HepG2 (cell line): Measurements from ENCODE around the gene TOMM6. TPM values are rescaled to one million over a fixed set of nuclear protein-coding genes. Genes with fewer than 3 reads are reported as not detected.

Source experiments
- ATAC-seq: fragments of 200-7000 bp; cut with Tn5 transposase; 3 replicates; pipeline ENCODE4 v1.9.1; 2020; ENCODE audit warnings: mild to moderate bottlenecking, moderate library complexity
- BruUV-seq: library from RNA; stranded (reverse); fragments of 400-500 nt; replicated peaks from 2 replicates; lab custom pipeline; 2021; lab: Mats Ljungman, UMichigan
- CTCF ChIA-PET: fragments of 300-600 bp; formaldehyde crosslinking; extraction: SDS; loops from one replicate; lab custom pipeline; 2021; ENCODE audit warnings: low total read pairs, inconsistent platforms, low intra/inter-chr PET ratio; lab: Yijun Ruan, JAX
- POLR2A ChIA-PET: fragments of 350-600 bp; sonication (Branson Sonifier 250); formaldehyde crosslinking; loops from one replicate; lab custom pipeline; 2020; ENCODE audit warnings: antibody characterized with exemption, inconsistent platforms; lab: Yijun Ruan, JAX
- DNase-seq: peaks from one replicate; pipeline ENCODE4 v3.0.0-alpha.2; 2015; ENCODE audit warnings: low spot score
- FAIRE-seq: peaks from 3 replicates; lab custom pipeline; 2011; peaks lifted over from hg19 to GRCh38; lab: Jason Lieb, UNC
- H2AFZ ChIP-seq: one replicate; pipeline ENCODE4 v1.6.1; 2011; ENCODE audit warnings: low read length, inconsistent platforms
- H3K27ac ChIP-seq: fragments of 300-600 bp; 3 replicates; pipeline ENCODE4 v1.8.0; 2011; ENCODE audit warnings: mixed run types, mild to moderate bottlenecking, mixed read lengths, low read length, inconsistent platforms; ENCODE audit not compliant: insufficient read depth; ENCODE audit errors: extremely low read length
- H3K27me3 ChIP-seq, 2 experiments: fragments of 200-600 bp in 1 of 2; 2 replicates in 1 of 2; 3 replicates in 1 of 2; pipeline versions ENCODE4 v1.6.0 to v1.8.0; 2011; ENCODE audit warnings: low read length in 2 of 2, mild to moderate bottlenecking in 2 of 2, moderate library complexity in 2 of 2, inconsistent platforms in 1 of 2; ENCODE audit not compliant: insufficient read depth in 2 of 2, control insufficient read depth in 1 of 2
- H3K36me3 ChIP-seq, 2 experiments: fragments of 200-600 bp in 1 of 2; replicated peaks in 1 of 2; 2 replicates in 1 of 2; 3 replicates in 1 of 2; pipeline versions ENCODE4 v1.5.1 to v1.8.0; 2011; ENCODE audit warnings: low read length in 2 of 2, inconsistent platforms in 1 of 2; ENCODE audit not compliant: insufficient read depth in 2 of 2, control insufficient read depth in 1 of 2
- H3K4me1 ChIP-seq: 2 replicates; pipeline ENCODE4 v1.5.1; 2012; ENCODE audit warnings: low read length, inconsistent platforms; ENCODE audit not compliant: insufficient read depth
- H3K4me2 ChIP-seq: 2 replicates; pipeline ENCODE4 v1.6.0; 2011; ENCODE audit warnings: low read depth, low read length, inconsistent platforms
- H3K4me3 ChIP-seq, 3 experiments: fragments of 200-600 bp in 1 of 3; sonication (generic), shearing (Covaris generic) in 1 of 3; replicated peaks in 1 of 3; 2 replicates each; pipeline ENCODE4 v1.5.1; 2011 to 2016; ENCODE audit warnings: low read length in 3 of 3, inconsistent platforms in 2 of 3, low read depth in 2 of 3, mild to moderate bottlenecking in 2 of 3, control low read depth in 1 of 3, mixed read lengths in 1 of 3; ENCODE audit not compliant: insufficient read depth in 1 of 3
- H3K79me2 ChIP-seq: one replicate; pipeline ENCODE4 v1.6.1; 2011; ENCODE audit warnings: low read length, inconsistent platforms; ENCODE audit not compliant: insufficient read depth
- H3K9ac ChIP-seq: 2 replicates; pipeline ENCODE4 v1.6.0; 2011; ENCODE audit warnings: mild to moderate bottlenecking, low read depth, low read length, inconsistent platforms; ENCODE audit not compliant: insufficient read depth
- H3K9me3 ChIP-seq: 2 replicates; pipeline ENCODE4 v1.5.1; 2012; ENCODE audit warnings: mild to moderate bottlenecking, low read length
- H4K20me1 ChIP-seq: 2 replicates; pipeline ENCODE4 v1.6.0; 2011; ENCODE audit warnings: inconsistent platforms, mild to moderate bottlenecking, low read length, moderate library complexity; ENCODE audit not compliant: insufficient read depth
- ZNF530 ChIP-seq: sonication (generic); formaldehyde crosslinking; IDR thresholded peaks from 2 replicates; pipeline ENCODE4 v1.5.0; 2020; ENCODE audit warnings: low read depth, mild to moderate bottlenecking, missing genetic modification reagents
- ZNF547 ChIP-seq: sonication (generic); formaldehyde crosslinking; IDR thresholded peaks from 2 replicates; pipeline ENCODE4 v1.5.1; 2020; ENCODE audit warnings: mild to moderate bottlenecking, missing genetic modification reagents
- whole genome bisulfite sequencing: methylation state at CpG from one replicate; pipeline ENCODE4 v1.1.6; 2017; ENCODE audit warnings: low lambda C conversion rate; 5-methylcytosine and 5-hydroxymethylcytosine counted together
- in situ Hi-C: cut with HindIII; loops from 2 replicates; pipeline ENCODE4 v1.10.0; 2017; ENCODE audit warnings: low pct_unique_long_range_greater_than_20kb; ENCODE audit not compliant: extremely low pct_ligation_motif_present
- intact Hi-C: fragments of 100-400 bp; cut with micrococcal nuclease; formaldehyde crosslinking; loops from one replicate; pipeline ENCODE4 v1.10.0; 2022; ENCODE audit not compliant: unreplicated experiment
- polyA plus RNA-seq, 8 experiments: library from polyadenylated mRNA; depleted of rRNA in 3 of 8; stranded (reverse) in 7 of 8; unstranded in 1 of 8; fragments of >200 nt; fragmentation: Illumina TruSeq in 4 of 8; extraction: Trizol in 4 of 8; gene quantifications; 2 replicates each; pipeline versions ENCODE4 v1.2.1 to v1.2.3, GENCODE V29; 2011 to 2016; ENCODE audit warnings: low read depth in 4 of 8, missing spikeins in 1 of 8, mixed read lengths in 1 of 8; ENCODE audit not compliant: insufficient read depth in 1 of 8
- total RNA-seq, 5 experiments: library from RNA; depleted of rRNA; stranded (reverse); fragments of >200 nt; fragmentation: Illumina TruSeq; extraction: Trizol; gene quantifications; 2 replicates each; pipeline ENCODE4 v1.2.3, GENCODE V29; 2016; ENCODE audit warnings: low read depth in 1 of 5
- TF ChIP-seq, protein P1 (sequence below): sonication (generic); formaldehyde crosslinking; IDR thresholded peaks from 2 replicates; pipeline ENCODE4; 2020; ENCODE audit warnings: missing genetic modification reagents, mild to moderate bottlenecking, borderline replicate concordance
- TF ChIP-seq, protein P2 (sequence below), 2 experiments: sonication (generic) in 1 of 2; formaldehyde crosslinking in 1 of 2; IDR thresholded peaks; 2 replicates each; pipeline versions ENCODE4 v1.6.1 to v1.9.0; 2014 to 2022; ENCODE audit warnings: antibody characterized with exemption in 1 of 2, borderline replicate concordance in 1 of 2, inconsistent platforms in 1 of 2, low read depth in 1 of 2, missing genetic modification reagents in 1 of 2
- TF ChIP-seq, protein P3 (sequence below): sonication (generic); formaldehyde crosslinking; conservative IDR thresholded peaks from 2 replicates; pipeline ENCODE4 v1.8.0; 2022; ENCODE audit warnings: missing genetic modification reagents
- TF ChIP-seq, protein P4 (sequence below): sonication (generic); formaldehyde crosslinking; IDR thresholded peaks from 2 replicates; pipeline ENCODE4 v1.4.0; 2020; ENCODE audit warnings: missing genetic modification reagents, borderline replicate concordance

The TOMM6 gene
- total and polyA plus RNA-seq, 2 of the 13 experiments (the other 11 are each of a cell fraction or from before 2014, with no cell fraction given) = 320 to 321 TPM

DNA sequence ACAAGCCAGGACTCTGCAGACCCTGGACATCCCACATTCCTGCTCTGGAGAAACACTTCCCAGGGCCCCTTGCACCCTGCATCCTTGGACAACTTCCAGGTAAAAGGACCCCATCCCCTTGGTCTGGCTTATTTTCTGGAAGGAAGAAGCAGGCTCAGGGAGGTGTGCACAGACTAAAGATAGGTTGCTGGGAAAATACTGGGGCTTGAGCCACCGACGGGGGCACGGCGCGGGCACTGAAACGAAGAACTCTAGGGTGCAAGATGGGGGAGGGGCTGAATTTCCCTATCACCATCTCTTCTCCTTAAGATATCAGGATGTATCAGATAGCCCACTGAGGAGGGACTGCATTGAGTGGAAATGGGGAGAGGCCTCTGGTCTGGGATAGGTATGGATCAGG is 8.6 kb upstream of the TOMM6 start:
- in situ Hi-C loops = loop anchor here (5.0 to 25.0 kb wide), 2 partner anchors 42 to 433 kb away; partner anchors contain the start of genes MRPS10 and TFEB
- TSS peak; percentile 52 for BruUV-seq
- H3K4me3 ChIP-seq = peak overlapping the region; percentile 82 to 93 (median 92)
- ChIA-PET CTCF (no interaction called here), POLR2A (interaction anchor here (1.7 to 1.8 kb wide), 2 partner anchors 11 to 45 kb away, joined by 6 to 8 read pairs; no protein-coding TSS in a partner anchor)
- H3K27ac ChIP-seq = no peak overlapping the region
- H3K9me3 ChIP-seq = no peaks in the 10 kb centered on the region
- H3K27me3 ChIP-seq = no peaks in the 10 kb centered on the region; a peak in 2 of 5 replicates
- H3K4me1 ChIP-seq = peaks cover 34% of the 10 kb centered on the region
- peaks cover 9 to 23% of the 10 kb centered on the region in 2 experiments for H3K36me3 ChIP-seq
- DNase-seq = no peak
- no peak for FAIRE-seq
- no peaks in the 10 kb centered on the region for H4K20me1 ChIP-seq
- peak overlapping the region; percentile 96 for H3K4me2 ChIP-seq
- ATAC-seq = no peak
- intact Hi-C loops = loop anchor here (5.0 kb wide), 1 partner anchor 177 kb away; no protein-coding TSS in a partner anchor
- peak overlapping the region; percentile 73 for H3K9ac ChIP-seq
- H3K79me2 ChIP-seq = peaks cover 4% of the 10 kb centered on the region
- WGBS = 64% methylated on average over 6 of the region's 6 CpGs
- no peak overlapping the region for H2AFZ ChIP-seq
- TF ChIP-seq, protein P1, sequence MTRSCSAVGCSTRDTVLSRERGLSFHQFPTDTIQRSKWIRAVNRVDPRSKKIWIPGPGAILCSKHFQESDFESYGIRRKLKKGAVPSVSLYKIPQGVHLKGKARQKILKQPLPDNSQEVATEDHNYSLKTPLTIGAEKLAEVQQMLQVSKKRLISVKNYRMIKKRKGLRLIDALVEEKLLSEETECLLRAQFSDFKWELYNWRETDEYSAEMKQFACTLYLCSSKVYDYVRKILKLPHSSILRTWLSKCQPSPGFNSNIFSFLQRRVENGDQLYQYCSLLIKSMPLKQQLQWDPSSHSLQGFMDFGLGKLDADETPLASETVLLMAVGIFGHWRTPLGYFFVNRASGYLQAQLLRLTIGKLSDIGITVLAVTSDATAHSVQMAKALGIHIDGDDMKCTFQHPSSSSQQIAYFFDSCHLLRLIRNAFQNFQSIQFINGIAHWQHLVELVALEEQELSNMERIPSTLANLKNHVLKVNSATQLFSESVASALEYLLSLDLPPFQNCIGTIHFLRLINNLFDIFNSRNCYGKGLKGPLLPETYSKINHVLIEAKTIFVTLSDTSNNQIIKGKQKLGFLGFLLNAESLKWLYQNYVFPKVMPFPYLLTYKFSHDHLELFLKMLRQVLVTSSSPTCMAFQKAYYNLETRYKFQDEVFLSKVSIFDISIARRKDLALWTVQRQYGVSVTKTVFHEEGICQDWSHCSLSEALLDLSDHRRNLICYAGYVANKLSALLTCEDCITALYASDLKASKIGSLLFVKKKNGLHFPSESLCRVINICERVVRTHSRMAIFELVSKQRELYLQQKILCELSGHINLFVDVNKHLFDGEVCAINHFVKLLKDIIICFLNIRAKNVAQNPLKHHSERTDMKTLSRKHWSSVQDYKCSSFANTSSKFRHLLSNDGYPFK (CRISPR knock-in tag) = no peak
- TF ChIP-seq, protein P2, sequence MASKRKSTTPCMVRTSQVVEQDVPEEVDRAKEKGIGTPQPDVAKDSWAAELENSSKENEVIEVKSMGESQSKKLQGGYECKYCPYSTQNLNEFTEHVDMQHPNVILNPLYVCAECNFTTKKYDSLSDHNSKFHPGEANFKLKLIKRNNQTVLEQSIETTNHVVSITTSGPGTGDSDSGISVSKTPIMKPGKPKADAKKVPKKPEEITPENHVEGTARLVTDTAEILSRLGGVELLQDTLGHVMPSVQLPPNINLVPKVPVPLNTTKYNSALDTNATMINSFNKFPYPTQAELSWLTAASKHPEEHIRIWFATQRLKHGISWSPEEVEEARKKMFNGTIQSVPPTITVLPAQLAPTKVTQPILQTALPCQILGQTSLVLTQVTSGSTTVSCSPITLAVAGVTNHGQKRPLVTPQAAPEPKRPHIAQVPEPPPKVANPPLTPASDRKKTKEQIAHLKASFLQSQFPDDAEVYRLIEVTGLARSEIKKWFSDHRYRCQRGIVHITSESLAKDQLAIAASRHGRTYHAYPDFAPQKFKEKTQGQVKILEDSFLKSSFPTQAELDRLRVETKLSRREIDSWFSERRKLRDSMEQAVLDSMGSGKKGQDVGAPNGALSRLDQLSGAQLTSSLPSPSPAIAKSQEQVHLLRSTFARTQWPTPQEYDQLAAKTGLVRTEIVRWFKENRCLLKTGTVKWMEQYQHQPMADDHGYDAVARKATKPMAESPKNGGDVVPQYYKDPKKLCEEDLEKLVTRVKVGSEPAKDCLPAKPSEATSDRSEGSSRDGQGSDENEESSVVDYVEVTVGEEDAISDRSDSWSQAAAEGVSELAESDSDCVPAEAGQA (IDR thresholded peaks at IDR 0.05; ENCODE audit: low read depth) = no peak
- TF ChIP-seq, protein P2 (CRISPR knock-in tag; IDR thresholded peaks at IDR 0.05; ENCODE audit: borderline replicate concordance) = no peak
- TF ChIP-seq, protein P3, sequence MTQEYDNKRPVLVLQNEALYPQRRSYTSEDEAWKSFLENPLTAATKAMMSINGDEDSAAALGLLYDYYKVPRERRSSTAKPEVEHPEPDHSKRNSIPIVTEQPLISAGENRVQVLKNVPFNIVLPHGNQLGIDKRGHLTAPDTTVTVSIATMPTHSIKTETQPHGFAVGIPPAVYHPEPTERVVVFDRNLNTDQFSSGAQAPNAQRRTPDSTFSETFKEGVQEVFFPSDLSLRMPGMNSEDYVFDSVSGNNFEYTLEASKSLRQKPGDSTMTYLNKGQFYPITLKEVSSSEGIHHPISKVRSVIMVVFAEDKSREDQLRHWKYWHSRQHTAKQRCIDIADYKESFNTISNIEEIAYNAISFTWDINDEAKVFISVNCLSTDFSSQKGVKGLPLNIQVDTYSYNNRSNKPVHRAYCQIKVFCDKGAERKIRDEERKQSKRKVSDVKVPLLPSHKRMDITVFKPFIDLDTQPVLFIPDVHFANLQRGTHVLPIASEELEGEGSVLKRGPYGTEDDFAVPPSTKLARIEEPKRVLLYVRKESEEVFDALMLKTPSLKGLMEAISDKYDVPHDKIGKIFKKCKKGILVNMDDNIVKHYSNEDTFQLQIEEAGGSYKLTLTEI = no peak
- TF ChIP-seq, protein P4, sequence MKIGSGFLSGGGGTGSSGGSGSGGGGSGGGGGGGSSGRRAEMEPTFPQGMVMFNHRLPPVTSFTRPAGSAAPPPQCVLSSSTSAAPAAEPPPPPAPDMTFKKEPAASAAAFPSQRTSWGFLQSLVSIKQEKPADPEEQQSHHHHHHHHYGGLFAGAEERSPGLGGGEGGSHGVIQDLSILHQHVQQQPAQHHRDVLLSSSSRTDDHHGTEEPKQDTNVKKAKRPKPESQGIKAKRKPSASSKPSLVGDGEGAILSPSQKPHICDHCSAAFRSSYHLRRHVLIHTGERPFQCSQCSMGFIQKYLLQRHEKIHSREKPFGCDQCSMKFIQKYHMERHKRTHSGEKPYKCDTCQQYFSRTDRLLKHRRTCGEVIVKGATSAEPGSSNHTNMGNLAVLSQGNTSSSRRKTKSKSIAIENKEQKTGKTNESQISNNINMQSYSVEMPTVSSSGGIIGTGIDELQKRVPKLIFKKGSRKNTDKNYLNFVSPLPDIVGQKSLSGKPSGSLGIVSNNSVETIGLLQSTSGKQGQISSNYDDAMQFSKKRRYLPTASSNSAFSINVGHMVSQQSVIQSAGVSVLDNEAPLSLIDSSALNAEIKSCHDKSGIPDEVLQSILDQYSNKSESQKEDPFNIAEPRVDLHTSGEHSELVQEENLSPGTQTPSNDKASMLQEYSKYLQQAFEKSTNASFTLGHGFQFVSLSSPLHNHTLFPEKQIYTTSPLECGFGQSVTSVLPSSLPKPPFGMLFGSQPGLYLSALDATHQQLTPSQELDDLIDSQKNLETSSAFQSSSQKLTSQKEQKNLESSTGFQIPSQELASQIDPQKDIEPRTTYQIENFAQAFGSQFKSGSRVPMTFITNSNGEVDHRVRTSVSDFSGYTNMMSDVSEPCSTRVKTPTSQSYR (CRISPR knock-in tag) = 0 out of 2 replicates have a peak, but pooled peaks have one; percentile 21
- TF ChIP-seq ZNF530 (CRISPR knock-in tag) (no peak), ZNF547 (CRISPR knock-in tag) (0 out of 2 replicates have a peak, but pooled peaks have one; percentile 39)
